Mesothelial cell of epicardium (in vitro differentiated cells): ENCODE data around the gene PTPRN2. TPM values are rescaled to one million over a fixed set of nuclear protein-coding genes. Genes with fewer than 3 reads are reported as not detected.
A peak's percentile ranks its signal among the peaks of the same experiment; 100 is the strongest.

Experiments
- DNase-seq, 2 experiments: peaks; one replicate each; pipeline ENCODE4 v3.0.0; 2021; ENCODE audit warnings: low spot score in 2 of 2; ENCODE audit not compliant: unreplicated experiment in 2 of 2
- H3K27ac Mint-ChIP-seq: 2 replicates; pipeline ENCODE4 v1.8.0; 2021; ENCODE audit warnings: mixed read lengths
- H3K27me3 Mint-ChIP-seq: 2 replicates; pipeline ENCODE4 v1.8.0; 2021; ENCODE audit warnings: low read depth, mixed read lengths
- H3K36me3 Mint-ChIP-seq: 2 replicates; pipeline ENCODE4 v1.8.0; 2021; ENCODE audit warnings: mixed read lengths
- H3K4me1 Mint-ChIP-seq: 2 replicates; pipeline ENCODE4 v1.8.0; 2021; ENCODE audit warnings: mixed read lengths
- H3K4me3 Mint-ChIP-seq: 2 replicates; pipeline ENCODE4 v1.8.0; 2021; ENCODE audit warnings: mild to moderate bottlenecking, moderate library complexity, mixed read lengths
- H3K9me3 Mint-ChIP-seq: 2 replicates; pipeline ENCODE4 v1.8.0; 2021; ENCODE audit warnings: mixed read lengths
- CTCF ChIP-seq: fragments of 200-600 bp; sonication (generic); IDR thresholded peaks from one replicate; pipeline ENCODE4 v1.5.0; 2021; ENCODE audit warnings: antibody characterized with exemption; ENCODE audit not compliant: unreplicated experiment
- total RNA-seq: library from RNA; stranded (reverse); gene quantifications from 3 replicates; pipeline ENCODE4 v1.2.1, GENCODE V29; 2021

PTPRN2 gene
- total RNA-seq, 1 donor from 2014 or later, result 2.2 TPM

DNA sequence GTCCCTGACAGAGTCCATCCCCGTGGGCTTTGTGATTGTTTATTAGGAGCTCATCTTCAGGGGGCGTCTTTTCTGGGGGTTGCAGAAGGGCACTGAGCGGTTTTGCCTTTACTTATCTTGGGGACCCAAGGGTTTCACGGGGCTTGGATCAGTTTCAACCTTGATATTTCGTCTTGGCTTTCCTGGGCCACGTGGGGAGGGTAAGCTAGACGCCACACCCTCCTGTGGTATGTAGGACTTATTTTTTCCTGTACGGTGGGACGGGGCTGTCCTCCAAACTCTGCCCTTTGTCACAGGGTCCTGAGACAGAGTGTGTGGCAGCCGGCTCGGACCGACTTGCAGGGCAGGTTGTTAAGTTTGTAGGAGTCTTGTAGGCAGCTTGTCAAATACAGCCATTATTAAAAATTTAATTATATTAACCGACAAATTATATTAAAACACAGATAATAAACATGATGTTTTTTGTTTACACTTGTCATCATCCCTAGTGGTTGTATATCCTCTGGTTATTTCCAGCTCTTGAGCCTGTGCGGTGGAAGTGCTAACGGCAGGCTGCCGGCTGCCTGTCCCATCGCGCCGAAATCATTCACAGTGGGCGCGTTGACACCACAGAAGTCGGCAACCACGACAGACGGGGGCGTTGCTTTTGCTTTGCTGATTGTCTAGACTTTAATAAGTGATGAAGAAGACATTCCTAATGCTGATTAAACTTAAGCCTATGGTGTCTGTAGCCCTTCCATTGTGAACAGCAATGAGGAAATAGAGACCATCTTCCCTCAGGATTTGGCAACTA lies 1057.7 kb downstream of the PTPRN2 start:
- peak in 1 of 2 experiments; percentile 14 for DNase-seq
- Mint-ChIP-seq H3K9me3 (peaks cover 23% of the 10 kb centered on the region), H3K36me3 (no peaks in the 10 kb centered on the region), H3K27ac (no peak overlapping the region), H3K4me3 (no peak overlapping the region), H3K27me3 (peaks cover 33% of the 10 kb centered on the region), H3K4me1 (no peaks in the 10 kb centered on the region)
- no peak for TF ChIP-seq CTCF

DNA sequence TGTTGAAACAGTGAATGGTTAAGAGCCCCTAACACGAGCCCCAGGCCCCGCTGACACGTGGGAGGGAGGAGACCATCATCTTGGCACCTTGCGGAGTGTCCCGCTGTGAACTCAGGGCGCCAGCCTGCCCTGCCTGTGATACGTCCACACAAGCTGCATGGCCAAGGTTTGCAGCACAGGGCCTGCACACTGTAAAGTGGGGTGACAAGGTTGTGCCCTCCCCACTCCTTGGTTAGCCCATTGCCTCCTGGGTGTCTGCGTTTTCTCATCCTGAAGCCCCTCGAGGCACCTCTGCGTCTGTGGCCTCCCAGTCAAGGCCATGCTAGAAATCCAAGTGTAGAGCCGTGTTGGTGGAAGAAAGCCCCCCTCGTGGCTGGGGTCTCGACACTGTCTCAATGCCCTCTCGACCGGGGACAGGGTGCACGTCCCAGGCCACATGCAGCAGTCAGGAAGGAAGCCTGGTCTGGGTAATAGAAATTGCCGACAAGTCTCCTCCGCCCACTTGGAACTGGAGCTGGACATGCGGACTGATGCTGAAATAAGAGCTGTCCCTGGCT lies 1058.8 kb downstream of the PTPRN2 start:
- no peak for TF ChIP-seq CTCF
- no peak overlapping the region for H3K27ac Mint-ChIP-seq
- H3K36me3 Mint-ChIP-seq, result no peaks in the 10 kb centered on the region
- peaks cover 23% of the 10 kb centered on the region for H3K9me3 Mint-ChIP-seq
- peaks cover 34% of the 10 kb centered on the region for H3K27me3 Mint-ChIP-seq
- H3K4me1 Mint-ChIP-seq, result no peaks in the 10 kb centered on the region
- peak in 1 of 2 experiments; percentile 27 for DNase-seq
- no peak overlapping the region for H3K4me3 Mint-ChIP-seq

DNA sequence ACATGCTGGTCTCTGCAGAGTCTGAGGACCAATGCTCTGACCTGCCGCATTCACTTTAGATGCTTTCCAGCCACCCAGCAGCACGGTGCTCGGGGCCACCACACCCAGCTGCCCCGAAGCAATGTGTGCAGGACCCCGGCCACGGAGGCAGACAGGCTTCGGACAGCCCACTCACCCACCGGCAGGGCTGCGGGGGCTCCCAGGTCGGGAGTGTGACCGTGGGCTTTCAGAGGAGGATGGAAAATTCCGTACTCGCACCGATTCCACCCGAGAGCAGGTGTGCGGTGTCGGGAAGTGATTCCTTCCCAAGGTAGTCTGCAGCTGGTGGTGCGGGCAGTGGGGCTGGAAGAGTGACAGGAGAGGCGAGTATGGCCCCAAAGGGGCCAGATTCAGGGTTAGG lies 1059.9 kb downstream of the PTPRN2 start:
- no peaks in the 10 kb centered on the region for H3K36me3 Mint-ChIP-seq
- peak in 1 of 2 experiments; percentile 28 for DNase-seq
- no peaks in the 10 kb centered on the region for H3K4me1 Mint-ChIP-seq
- peaks cover 12% of the 10 kb centered on the region for H3K9me3 Mint-ChIP-seq
- no peak overlapping the region for H3K4me3 Mint-ChIP-seq
- no peak for TF ChIP-seq CTCF
- no peak overlapping the region for H3K27ac Mint-ChIP-seq
- H3K27me3 Mint-ChIP-seq, result peaks cover 32% of the 10 kb centered on the region

DNA sequence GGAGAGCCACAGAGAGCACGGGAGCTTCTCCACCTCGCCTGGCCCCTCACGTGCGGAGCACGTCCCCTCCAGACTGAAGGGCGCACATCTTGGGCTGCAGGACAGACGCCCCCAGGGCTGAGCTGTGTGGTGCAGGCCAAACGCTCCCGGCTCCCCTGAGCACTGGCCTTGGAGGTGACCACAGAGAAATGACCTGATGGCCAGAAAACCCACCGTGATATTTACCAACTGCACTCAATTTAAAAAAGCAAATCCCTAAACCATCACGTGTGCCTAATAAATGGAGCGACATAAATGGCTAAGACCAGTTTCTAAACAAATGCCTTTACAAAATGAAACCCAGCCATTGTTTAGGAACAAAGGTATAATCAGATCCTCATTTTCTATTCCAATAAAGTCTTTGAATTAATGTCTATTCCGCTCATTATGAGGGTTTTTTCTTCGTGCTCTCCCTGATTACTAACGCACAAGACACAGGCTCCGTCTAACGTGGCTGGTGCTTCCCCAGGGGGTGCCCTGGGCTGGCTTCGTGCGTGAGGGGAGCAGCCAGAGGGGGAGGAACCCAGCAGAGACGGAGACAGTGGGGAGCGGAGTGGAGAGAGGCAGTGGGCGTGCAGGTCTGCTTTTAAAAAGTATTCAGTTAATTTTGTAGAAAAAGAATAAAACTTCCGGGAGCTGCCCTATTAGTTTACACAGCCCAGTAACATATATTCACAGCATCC lies 1060.5 kb downstream of the PTPRN2 start:
- no peak for TF ChIP-seq CTCF
- Mint-ChIP-seq H3K36me3 (no peaks in the 10 kb centered on the region), H3K27me3 (peaks cover 34% of the 10 kb centered on the region), H3K27ac (no peak overlapping the region), H3K9me3 (peaks cover 6% of the 10 kb centered on the region), H3K4me3 (no peak overlapping the region), H3K4me1 (no peaks in the 10 kb centered on the region)
- DNase-seq, result peak in 1 of 2 experiments; percentile 24

- DNase-seq, result peak in 1 of 2 experiments; percentile 22
- H3K4me3 Mint-ChIP-seq, result no peak overlapping the region
- H3K27me3 Mint-ChIP-seq, result peaks cover 32% of the 10 kb centered on the region
- no peaks in the 10 kb centered on the region for H3K9me3 Mint-ChIP-seq
- no peak for TF ChIP-seq CTCF
- no peaks in the 10 kb centered on the region for H3K4me1 Mint-ChIP-seq
- no peak overlapping the region for H3K27ac Mint-ChIP-seq
- no peaks in the 10 kb centered on the region for H3K36me3 Mint-ChIP-seq
Observed at GRCh38 chr7:157526005-157526912, 1061.4 kb downstream of the PTPRN2 start.
